SW480 (cell line): ENCODE results near the gene DISP3.

Source experiments
- DNase-seq: peaks from one replicate; pipeline ENCODE4 v3.0.0-alpha.2; 2016; ENCODE audit warnings: low spot score

The DISP3 gene

DNA sequence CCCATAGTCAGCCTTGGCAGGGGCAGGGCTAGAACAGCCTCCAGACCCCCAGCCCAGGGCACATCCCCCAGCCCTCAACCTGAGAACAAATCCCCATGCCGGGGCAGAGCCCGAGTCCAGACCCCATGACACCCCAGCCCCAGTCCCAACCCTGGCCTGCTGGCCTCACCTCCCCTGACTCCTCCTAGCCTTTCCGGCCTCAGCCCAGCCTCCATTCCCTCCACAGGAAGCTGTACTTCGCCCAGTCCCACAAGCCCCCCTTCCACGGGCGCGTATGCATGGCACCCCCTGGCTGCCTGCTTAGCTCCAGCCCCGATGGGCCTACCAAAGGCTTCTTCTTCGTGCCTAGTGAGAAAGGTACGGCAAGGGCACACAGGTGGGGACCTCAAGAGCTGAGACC is 50.4 kb downstream of the DISP3 start:
- no peak for DNase-seq

DNA sequence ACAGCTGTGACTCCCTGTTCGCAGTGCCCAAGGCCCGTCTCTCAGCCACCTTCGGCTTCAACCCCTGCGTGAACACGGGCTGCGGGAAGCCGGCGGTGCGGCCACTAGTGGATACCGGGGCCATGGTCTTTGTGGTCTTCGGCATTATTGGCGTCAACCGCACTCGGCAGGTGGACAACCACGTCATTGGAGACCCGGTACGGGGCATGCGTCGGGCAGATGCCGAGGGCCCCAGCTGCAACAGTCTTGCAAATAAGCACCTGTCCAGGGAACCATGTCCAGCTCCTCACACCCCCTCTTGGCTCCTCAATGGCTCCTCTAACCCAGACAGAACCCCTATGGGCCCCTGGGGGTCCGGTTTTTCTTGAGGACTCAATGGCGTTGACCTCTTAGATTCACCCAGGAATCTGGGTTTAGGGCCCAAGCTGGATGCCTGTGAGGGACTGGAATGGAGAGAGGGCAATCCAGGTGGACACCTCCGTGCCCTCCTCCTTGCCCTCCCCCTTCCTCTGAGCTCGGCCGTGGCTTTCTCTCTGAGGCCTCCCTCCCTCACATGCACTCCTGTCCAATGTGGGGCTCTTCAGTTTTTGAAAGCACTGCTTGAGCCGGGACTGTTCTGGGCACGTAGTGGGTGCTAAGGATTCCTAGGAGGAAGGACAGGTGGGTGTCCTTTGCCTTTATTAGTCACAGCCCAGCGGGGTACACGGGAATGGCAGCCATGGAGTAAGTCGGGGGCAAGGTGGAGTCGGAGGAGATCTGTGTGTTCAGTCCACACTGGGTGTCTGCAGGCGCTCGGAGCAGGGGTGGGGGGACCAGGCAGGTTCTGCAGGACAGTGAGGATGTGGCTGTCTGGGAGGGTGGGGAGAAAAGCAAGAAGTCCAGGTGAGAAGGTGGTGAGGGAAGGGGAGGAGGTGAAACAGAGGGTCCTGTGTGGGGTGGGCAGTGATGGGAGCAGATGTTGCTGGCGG is 51.1 kb downstream of the DISP3 start:
- DNase-seq: no peak

DNA sequence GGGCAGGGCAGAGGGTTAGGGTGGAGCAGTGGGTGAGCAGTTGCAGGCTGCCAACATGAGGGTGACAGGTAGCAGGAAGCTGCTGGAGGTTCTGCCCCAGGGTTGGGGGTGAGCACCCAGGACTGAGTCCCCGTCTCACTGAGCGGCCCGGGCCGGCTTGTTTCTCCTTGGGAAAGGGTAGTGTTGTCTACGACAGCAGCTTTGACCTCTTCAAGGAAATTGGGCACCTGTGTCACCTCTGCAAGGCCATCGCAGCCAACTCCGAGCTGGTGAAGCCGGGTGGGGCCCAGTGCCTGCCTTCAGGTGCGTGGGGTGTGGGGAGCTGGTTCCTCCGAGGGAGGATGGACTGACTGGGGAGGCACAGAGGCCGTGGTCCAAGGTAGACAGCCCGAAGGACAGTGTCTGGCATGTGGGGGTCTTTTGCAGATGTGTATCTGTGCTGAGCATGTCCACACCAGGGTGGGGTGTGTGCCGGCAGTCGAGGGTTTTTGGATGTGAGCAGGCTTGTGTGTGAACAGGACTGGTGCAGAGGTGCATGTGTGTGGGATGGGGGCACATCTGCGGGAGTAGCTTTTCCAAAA is 51.9 kb downstream of the DISP3 start:
- DNase-seq: no peak

DNA sequence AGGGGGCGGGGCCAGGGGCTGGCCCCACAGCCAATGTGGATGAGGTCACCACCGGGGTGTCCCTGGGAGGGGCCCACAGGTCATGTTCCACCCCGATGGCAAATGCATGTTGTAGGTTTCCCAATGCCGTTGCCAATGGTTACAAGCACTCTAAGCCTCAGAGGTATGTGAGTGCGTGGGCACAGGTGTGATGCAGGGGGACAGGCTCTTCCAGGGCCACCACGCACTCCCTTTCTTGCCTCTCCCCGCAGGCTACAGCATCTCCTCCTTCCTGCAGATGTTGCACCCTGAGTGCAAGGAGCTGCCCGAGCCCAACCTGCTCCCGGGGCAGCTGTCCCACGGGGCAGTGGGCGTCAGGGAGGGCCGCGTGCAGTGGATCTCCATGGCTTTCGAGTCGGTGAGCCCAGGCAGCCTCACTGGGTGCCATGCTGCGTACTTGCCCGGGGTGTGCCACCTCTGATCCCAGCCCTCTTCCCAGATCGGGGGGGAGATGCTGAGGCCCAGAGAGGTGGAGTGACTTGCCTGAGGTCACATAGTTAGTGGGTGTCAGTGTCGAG is 52.4 kb downstream of the DISP3 start:
- peak; percentile 57 for DNase-seq

DNA sequence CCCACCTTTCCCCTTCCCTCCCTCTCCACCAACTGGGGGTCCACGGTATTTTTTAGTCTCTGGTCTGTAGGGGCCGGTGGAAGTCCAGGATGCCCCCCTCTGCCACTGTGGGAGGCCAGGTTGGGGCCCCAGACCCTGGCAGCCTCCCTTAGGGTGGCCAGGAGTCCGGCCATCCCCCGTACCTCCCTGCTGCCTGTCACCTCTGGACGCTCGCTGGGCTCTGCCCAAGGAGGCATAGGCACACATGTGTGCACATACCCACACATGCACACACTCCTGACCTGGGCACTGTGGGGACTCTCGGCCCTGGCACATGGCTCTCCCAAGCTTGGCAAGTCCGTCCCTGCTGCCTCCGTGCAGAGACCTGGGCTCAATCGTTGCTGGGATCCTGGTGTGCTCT is 53.0 kb downstream of the DISP3 start:
- no peak for DNase-seq

DNA sequence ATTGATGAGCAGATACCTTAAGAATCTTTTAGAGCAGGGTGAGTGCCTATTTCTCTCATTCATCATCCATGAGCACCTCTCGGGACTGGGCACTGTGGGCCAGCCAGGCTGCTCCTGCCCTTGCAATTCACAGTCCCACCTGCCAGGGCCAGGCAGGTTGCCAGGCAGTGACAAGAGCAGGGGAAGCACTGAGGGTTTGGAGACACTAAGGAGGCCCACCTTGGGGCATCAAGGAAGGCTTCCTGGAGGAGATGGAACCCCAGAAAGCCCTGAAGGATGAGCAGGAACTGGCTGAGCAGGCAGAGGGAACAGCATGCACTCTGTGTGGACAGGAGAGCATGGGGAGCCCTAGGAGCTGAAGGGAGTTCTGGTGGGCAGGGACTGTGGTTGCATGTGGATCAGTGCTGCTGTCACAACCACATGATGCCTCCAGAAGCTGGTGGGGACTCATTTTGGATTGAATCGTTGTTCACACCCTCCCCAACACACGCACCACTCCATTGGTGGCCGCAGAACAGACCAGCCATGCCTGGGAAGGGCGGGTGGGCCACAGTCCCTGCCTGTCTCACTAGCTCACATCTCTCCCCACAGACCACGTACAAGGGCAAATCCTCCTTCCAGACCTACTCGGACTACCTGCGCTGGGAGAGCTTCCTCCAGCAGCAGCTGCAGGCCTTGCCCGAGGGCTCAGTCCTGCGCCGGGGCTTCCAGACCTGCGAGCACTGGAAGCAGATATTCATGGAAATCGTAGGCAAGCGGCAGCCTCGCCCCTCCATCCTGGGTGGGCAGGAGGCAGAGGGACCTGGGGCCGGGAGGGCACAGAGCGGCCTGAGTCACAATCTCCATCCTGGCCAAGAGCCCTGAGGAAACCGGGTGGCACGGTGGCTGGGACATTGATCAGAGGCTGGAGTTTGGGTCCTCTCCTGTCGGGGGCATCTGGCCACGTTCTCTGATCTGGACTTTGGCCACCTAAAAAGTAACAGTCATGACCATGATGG is 55.1 kb downstream of the DISP3 start:
- no peak for DNase-seq

DNA sequence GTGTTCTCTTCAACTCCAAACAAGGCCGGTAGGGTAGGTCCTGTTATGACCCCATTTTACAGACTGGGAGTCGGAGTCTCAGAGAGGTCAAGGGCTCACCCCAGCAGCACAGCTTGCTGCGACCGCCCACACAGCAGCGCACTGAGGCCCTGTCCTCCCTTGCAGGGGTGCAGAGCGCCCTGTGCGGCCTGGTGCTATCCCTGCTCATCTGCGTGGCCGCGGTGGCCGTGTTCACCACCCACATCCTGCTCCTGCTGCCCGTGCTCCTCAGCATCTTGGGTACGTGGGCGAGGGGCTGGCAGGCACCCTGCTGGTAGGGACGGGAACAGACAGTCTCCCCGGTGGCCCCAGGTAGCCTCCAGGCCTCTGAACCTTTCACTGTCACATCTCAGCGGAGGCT is 55.9 kb downstream of the DISP3 start:
- DNase-seq: no peak

DNA sequence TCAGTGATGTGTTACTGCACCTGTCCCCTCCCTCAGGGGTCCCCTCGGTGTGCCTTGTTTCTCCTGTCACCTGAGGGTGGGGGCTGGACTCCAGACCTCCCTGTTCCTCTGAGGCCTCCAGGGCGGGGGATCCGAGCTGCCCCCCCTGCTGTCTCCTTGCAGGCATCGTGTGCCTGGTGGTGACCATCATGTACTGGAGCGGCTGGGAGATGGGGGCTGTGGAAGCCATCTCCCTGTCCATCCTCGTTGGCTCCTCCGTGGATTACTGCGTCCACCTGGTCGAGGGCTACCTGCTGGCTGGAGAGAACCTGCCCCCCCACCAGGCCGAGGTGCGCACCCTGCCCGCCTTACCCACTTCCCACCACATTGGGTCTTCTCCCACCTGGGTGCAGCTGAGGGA is 56.4 kb downstream of the DISP3 start:
- DNase-seq: no peak

DNA sequence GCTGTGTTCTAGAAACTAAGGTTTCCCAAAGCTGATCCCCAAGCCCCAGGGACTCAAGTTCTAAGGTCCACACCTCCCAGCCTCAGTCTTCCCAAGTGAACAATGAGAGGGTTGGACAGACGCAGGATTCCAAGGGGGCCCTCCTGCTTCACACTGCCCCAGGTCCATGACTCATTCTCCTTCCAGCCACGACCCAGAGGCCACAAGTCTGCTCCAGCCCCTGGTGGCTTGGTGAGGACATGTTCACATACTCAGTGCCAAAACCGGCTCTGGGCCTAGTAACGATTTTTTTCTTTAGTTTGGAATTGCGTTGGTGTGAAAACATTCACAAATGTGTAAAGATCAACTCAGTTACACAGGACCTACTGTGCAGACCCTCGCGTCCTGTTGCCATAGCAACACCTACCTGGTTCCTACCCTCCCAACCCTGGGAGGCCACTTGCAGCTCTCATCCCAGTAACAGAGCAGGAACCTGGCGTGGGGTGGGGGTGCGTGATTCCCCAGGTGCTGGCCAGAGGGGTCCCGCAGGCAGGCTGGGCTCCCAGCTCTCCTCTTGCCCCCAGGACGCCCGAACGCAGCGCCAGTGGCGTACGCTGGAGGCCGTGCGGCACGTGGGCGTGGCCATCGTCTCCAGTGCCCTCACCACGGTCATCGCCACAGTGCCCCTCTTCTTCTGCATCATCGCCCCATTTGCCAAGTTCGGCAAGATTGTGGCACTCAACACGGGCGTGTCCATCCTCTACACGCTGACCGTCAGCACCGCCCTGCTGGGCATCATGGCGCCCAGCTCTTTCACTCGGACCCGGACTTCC is 57.0 kb downstream of the DISP3 start:
- DNase-seq: no peak

DNA sequence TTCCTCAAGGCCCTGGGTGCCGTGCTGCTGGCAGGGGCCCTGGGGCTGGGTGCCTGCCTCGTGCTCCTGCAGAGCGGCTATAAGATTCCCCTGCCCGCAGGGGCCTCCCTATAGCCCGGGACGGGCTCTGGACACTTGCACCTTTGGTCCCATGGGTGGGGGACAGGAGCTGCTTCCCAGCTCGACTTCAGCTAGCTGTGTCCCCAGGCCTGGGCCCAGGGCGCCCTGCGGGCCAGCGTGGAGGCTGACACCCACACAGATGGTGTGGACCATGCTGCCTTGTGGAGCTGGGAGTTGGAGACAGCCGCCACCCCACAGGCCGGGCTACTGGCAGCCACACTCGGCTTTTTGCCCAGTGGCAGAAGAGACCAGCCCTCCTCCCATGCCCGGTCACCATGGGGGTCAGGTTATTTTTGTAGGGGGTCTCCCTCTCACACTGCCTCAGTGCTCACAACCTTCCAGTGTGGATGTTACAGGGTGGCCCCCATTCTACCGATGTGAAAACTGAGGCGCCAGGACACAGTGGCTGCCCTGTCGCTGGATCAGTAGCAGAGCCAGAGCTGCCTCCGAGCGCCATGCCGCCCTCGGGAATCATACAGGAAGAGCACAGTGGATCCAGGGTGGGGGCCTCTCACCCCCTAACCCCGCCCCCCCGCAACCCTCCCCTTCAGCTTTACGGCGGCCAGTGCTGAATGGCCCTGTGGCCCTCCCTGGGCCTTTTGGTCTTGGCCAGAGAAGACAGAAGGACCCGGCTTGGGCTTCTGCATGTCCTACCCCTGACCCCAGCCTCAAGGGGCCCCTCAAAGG is 57.8 kb downstream of the DISP3 start:
- DNase-seq: no peak

DNA sequence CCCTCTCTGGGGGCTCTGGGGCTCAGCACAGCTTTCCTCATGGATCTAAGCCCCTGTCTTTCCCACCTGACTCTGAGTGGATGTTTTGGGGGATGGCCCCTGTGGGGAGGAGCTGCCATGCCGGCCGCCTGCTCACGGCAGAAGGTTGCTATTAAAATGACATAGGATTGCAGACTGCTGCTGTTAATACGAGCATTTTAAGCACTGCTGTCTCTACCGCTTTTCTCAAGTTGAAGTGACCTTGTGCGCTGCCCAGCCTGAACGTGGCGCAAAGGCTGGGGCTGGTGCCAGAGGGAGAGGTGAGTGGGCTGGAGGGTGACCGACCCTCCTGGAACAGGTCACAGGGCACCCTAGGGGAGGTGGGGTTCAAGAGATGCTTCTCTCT is 58.4 kb downstream of the DISP3 start:
- DNase-seq: no peak

DNA sequence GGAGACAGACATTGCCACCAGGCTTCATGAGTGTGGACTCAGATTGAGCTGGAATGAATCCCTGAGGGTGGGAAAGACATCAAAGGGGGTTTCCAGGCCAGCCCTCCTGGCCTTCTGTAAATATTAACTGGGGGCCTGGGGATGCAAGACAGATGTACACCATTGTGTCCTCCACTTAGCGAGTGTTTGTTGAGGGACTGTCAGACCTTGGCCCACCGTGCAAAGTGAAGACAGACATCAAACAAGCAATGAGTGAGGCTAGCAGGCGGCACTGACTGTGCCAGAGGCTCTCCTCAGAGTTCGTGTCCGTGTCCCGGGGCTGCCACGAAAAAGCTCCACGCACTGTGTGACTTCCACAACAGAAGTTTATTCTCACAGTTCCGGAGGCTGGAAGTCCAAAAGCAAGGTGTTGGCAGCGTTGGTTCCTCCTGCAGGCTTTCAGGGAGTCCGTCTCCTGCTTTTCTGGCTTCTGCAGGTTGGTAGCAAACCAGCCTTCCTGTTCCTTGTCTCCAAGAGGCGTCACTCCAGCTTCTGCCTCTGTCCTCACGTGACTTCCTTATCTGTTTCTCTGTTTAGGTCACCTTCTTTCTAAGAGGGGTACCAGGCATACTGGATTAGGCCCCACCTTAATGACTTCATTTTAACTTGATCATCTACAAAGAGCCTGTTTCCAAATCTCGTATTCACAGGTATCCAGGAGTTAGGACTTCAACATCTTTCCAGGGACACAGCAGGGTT is 59.1 kb downstream of the DISP3 start:
- no peak for DNase-seq

DNA sequence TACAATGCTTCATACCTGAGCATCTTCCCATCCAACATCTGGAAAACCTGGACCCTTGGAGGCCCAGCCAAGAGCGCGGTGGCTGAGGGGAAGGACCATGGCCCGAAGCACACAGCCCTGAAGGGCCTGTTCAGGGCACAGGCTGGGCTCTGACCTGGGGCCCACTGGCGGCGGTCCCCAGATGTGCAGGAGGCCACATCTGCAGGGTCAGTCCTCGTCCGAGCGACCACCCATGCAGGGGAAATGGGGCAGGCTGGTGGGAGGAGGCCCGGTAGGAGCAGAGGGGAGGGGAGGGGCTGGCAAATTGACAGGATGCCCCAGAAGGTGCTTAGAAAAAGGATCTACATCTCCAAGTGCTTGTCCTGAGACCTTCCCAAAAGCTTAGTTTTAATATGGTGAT is 59.9 kb downstream of the DISP3 start:
- no peak for DNase-seq

DNA sequence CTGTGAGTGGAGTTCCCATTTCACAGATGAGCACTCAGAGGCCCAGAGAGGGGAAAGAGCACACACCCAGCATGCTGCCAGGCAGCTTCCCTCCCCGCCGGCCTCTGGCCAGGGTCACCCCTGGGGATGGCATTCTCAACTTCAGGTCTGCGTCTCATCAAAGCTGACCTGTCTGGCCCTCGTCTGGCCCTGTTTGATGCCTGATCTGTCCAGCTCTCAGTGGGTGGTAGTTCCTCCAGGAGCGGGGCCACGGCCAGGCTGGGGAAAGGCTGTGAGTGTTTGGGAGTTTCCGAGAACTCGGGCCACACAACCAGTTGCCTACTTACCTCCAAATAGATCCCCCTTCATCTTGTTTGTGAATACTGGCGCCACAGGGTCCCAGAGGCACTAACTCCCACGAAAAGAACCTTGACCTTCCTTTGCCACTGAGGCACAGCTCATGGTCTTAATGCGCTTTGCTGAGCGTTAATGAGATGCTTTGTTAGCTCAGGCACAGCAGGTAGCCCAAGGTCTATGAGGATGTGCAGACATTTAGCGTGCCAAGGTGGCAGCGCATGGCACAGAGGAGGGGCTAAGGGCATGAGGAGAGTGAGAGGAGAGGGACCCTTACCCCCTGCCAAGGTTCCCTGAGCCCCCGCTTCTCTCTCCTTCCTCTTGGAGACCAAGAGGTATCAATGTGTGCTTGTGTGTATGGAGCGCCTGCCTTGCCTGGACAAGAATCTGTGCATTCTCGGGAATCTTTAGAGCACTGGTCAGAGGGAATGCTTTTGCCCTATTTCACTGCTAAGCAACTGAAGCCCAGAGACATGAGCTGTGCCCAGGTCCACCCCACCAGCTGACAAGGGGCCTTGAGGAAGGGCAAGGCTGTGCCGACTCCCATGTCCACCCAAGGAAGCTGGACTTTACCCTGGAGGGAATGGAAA is 61.2 kb downstream of the DISP3 start:
- DNase-seq: no peak

DNA sequence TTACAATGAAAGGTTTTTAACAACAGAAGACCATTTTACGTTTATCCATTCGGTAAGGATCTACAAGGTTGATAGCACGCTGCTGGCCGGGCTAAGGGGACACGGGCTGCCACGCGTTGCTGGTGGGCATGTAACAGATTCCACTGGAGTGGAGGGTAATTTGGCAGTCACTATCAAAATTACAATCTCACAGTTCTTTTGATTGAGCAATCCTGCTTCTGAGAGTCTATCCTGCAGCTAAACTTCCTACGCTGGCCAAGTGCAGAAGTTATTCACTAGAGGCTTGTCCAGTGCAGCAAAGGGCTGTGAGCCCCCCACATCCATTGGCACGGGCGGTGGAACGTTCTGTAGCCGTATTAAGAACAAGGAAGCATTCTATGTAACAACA is 61.8 kb downstream of the DISP3 start:
- DNase-seq: no peak

DNA sequence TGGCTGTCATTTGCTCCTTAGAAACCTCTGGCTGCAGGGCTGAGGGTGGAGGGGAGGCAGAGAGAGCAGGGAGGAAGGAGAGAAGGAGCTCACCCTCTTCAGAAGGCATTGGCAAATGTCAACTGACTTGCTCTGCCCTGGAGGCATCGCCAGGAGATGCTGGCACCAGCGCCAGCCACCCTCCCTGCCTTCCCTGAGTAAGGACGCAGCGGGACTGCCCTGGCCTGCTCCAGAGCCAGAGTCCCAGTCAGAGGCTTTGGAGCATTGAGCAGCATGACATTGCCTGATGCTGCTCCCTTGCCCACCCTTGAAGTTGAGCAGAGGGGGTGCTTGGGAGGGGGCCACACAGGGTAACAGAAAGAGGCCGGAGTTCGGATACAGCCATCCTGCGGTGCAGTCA is 62.3 kb downstream of the DISP3 start:
- DNase-seq: no peak

DNA sequence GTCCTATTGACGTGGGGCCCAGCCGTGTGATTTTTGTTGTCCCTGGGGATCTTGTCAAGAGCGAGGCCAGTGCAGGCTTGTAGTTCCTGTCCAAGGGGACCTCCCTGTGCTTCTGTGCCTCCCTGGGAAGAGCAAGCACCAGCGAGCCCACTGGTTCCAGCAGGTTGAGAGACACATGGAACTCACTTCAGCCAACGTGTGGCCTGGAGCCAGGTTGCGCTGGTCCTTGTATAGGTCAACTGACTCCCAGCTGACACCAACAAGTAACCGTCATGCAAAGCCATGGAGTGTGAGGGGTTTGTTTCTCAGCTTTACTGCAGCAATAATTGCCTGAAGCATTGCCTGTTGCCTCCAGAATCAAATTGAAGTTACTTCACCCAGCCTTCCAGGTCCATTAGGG is 63.0 kb downstream of the DISP3 start:
- no peak for DNase-seq

DNA sequence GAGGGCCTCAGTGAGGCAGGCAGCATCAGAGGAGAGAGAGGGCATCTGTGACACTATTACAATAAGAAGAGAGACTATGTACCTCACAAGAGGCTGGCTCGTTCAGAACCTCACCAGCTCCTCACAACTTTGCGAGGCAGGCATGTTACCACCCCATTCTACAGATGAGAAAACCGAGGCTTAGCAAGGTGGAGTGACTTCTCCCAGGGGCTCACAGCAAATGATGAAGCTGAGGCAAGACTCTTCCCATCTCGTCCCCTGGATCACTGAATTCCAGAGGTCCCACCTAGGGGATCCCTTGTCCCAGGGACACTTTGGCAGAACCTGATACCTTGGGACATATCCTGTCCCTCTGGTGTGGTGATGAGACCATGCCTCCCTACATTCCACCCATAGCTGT is 64.4 kb downstream of the DISP3 start:
- no peak for DNase-seq

DNA sequence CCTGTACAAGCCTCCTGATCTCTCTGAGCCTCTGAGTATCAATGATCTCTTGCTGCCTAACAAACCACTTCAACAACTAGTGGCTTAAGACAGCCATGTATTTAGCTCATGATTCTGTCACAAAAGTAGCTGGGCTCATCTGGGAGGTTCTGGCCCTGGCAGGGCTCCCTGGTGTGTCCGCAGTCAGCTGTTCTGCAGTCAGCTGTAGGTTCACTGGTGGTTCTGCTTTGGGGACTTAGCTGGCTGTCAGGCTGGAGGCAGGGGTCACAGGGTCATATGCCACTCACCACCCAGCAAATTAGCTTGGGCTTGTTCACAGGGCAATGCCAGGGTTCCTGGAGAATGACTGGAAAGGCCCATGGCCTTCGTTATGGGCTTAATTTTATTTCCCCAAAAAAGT is 64.8 kb downstream of the DISP3 start:
- no peak for DNase-seq
